ENCODE measurements around the gene ATG4D.
A peak's percentile ranks its signal among the peaks of the same experiment; 100 is the strongest.

The ATG4D gene

DNA sequence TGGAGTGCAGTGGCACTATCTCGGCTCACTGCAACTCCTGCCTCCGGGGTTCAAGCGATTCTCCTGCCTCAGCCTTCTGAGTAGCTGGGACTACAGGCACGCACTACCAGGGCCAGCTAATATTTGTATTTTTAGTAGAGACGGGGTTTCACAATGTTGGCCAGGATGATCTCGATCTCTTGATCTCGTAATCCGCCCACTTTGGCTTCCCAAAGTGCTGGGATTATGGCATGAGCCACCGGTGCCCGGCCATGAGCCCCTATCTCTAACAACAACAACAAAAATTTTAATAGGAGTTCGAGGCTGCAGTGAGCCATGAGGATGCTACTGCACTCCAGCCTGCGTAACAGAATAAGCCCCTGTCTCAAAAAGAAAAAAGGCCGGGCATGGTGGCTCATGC lies 38.4 kb downstream of the ATG4D start:
- DNase-seq: no peak

DNA sequence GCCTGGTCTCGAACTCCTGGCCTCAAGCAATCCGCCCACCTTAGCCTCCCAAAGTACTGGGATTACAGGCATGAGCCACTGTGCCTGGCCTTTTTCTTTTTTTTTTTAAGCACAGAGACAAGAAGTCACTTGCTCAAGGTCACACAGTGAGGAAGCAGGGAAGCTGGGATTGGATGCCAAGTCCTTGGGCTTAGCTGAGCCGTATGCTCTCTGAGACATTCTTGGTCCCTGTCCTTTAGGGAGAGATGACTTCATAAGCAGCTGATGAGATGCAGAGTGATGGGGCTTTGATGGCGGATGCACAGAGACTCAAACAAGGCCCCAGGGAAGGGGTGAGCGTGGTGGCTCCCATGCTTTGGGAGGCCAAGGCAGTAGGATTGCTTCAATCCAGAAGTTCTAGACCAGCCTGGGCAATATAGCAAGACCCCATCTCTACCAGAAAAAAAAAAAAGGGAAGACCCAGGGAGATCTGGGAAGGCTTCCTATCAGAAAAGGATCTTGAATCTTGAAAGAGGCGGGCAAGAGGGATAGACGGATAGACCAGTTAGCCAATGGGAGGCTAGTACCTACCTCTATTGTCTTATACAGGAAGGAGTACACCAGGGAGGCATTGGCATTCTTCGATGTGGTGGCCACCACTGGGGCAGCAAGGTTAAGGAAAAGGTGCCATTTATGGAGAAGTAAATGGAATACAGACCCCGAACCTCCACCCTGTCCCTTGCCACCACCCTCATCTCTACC lies 39.5 kb downstream of the ATG4D start:
- no peak for DNase-seq

GRCh38 chr19:10586396-10586795 lies 42.7 kb downstream of the ATG4D start:
- no peak for DNase-seq

GRCh38 chr19:10587022-10587838 lies 43.5 kb downstream of the ATG4D start, which contains the start of gene AP1M2:
Gene AP1M2, minus strand, starts transcription at chr19:10587312. Its CDS starts 81 bp downstream, at chr19:10587231.
- peak; percentile 58 for DNase-seq

DNA sequence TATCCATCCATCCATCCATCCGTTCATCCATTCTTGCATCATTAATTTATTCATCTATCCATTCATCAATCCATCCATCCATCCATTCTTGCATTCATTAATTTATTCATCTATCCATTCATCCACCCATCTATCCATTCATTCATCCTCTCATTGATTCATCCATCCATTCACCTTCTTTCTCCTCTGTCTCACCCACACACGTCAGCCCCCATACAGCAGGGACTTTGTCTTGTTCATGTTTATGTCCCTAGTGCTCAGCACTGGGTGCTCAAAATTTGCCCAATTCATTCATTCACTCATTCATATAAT lies 44.1 kb downstream of the ATG4D start:
- no peak for DNase-seq

- no peak for DNase-seq
Measured at GRCh38 chr19:10593148-10593547, 49.4 kb downstream of the ATG4D start.

DNA sequence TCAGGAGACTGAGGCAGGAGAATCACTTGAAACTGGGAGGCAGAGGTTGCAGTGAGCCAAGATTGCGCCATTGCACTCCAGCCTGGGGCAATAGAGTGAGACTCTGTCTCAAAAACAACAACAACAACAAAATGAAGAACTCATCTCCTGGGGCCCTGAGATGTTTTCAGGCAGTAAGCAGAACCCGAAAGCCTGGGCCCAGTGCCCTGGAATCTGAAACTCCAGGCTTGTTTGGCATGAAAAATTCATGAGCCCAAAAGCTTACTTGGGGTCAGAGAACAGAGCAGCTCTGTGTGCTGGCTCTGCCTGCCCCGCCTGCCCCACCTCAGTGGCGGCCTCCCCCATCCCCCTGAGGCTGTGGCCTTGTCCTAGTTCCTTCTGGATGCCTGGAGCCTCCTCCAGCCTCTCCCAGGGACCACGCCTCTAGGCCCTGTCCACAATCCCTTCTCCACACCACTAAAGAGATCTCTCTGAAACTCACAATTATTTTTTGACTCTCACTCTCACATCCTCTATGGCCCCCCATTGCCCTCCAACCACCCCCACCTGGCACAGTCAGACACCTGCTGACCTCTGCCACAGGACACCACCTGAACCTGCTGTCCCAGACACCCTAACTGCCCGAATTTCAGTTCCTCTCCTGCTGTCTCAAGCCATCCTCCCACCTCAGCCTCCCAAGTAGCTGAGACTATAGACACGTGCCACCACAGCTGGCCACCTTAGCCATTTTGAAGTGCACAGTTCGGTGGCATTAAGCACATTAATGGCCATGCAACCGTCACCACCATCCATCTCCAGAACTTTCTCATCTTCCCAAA lies 50.3 kb downstream of the ATG4D start:
- no peak for DNase-seq

DNA sequence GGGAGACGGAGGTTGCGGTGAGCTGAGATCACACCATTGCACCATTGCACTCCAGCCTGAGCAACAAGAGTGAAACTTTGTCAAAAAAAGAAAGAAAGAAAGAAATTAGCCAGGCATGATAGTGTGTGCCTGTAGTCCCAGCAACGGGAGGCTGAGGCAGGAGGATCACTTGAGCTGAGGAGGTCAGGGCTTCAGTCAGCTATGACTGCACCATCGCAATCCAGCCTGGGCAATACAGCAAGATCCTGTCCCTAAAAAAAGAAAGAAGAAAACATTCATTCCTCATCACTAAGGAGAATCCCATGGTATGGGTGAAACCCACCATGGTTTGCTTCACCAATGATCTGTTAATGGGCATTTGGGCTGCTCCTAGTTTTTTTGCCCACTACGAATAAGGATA lies 56.4 kb downstream of the ATG4D start:
- no peak for DNase-seq

DNA sequence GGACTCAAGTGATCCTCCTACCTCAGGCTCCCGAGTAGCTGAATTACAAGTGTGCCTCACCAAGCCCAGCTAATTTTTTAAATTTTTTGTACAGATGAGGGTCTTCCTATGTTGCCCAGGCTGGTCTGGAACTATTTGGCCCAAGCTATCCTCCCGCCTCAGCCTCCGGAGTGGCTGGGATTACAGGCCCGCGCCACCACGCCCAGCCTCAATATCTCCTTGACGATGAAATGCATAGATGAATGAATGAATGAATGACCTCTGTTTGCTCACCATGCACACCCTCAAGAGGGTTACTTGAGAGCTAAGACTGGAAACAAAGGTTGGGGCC lies 58.3 kb downstream of the ATG4D start:
- DNase-seq: no peak

- peak; percentile 53 for DNase-seq
Measured at GRCh38 chr19:10602330-10603083, 58.8 kb downstream of the ATG4D start.
